GM21381 (cell line): ENCODE data around the gene CD200R1L.

Experiments
- ATAC-seq: cut with Tn5 transposase; IDR thresholded peaks from one replicate; pipeline ENCODE4 v1.9.1; 2021; ENCODE audit warnings: mild to moderate bottlenecking, moderate library complexity; ENCODE audit not compliant: unreplicated experiment

CD200R1L gene

DNA sequence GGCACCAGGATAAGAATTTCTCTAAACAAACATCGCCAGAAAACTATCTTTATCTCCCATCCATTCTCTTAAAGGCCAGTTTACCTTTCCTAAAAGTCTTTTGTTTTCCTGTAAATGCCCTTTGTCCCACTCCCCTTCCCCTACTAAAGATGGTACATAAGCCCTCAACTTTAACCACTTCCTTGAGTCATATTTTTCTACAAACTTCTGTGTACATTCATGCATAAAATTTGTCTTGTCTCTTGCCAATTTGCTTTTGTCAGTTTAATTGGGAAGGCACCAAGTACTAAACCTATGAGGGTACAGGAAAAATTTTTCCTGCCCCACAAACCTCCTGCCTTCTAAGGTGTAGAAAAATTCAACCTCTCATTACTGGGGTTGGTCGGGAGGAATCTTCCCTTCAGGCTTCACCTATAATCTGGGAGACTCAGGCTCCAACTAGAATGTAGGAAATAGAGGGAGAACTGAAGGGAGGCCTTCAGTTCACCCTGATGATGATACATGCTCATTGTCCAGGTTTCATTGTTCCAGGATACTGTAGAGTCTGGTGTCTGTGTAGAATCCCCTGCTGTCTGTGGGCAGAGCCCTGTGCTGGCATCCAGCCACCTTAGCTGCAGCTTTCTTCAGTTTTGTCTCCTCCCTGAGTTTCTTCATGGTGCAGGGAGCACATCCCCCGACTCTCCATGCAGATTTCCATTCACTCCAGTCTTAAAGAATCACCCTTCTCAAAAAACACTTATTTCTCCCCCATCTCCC, 53.2 kb downstream of the CD200R1L start:
- no peak for ATAC-seq

DNA sequence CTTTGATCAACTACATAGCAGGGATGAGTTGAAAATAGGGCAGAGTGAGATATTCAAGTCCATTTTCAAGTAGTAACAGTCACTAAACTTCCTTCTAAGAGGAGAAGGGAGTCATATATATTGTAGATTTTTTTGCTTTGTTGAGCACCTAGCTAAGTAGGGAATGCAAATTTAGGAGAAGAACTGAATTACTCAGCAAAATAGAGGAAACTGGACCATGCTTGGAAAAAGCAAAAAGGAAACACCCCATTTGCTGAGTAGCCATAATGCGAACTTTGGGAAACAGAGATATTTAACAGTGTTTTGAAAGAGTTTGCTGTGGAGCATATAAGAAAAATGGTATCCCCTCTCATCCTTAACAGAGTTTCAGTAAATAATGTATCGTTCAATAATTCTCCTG, 54.9 kb downstream of the CD200R1L start:
- no peak for ATAC-seq

DNA sequence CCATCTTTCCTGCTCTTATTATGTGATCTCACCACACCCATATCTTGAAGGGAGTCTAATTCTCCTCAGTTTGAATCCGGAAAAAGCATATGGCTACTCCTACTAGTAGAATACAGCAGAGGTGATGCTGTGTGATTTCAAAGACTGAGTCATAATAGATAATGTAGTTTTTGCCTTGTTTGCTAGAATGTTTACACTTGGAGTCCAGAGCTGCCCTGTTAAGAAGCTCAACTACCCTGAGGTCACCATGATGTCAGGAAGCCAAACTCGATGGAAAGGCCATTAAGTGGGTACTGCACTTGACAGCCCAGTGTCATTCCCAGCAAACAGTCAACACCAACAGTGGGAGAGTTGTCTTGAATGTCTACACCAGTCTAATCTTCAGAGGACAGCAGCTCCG, 56.9 kb downstream of the CD200R1L start:
- no peak for ATAC-seq

DNA sequence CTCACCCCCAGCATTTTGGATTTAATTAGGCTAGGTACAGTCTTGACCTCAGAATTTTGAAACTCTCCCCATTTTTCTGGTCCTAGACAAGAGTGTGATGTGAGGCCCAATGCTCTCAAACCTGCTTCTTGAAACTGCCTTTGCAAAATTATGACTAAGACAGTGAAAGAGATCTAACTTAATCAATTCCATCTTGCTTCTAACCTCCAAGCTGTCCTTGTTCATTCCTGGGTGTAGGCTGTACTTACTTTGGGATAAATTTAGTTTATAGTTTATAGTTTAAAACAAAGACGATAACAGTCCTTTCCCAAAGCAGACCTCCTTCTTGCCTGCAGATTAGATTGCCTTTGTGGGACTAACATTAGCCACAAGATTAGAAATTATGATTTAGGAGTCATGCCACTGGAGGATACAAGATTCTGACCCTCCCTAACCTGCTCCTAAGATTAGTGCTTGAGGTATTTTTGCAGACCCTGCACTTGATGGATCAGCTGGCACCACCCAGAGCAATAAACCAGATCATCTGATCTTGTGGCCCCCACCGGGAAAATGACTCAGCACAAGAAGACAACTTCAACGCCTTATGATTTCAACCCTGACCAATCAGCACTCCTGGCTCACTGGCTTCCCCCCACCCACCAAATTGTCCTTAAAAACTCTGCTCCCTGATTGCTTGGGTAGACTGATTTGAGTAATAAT, 59.6 kb downstream of the CD200R1L start:
- ATAC-seq: no peak

DNA sequence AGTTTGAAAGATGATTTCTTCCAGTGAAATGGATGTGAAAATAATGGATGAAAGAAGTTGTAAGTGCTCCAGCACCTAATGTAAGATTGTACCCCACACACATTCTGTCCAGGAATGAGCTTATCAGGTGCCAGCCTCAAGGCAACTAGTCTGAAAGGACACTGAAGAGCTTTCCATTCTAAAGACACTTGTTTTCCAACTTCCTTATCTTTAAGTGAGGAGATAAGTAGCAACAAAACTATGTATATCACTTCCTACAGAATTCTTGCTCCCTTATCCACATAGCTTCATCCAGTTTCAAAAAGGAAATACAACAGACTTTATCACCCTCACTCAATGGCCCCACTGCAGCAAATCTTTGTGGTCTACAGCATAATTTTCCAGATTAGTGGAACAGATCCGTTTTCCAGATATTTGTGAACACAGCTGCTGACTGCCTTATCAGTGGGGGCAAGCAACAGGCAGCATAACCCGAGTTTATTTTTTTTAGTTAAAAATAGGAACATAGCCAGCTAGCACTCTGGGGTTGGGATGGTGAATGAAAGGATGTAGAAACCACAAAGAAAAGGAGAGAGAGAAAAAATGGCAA, 60.6 kb downstream of the CD200R1L start:
- no peak for ATAC-seq

DNA sequence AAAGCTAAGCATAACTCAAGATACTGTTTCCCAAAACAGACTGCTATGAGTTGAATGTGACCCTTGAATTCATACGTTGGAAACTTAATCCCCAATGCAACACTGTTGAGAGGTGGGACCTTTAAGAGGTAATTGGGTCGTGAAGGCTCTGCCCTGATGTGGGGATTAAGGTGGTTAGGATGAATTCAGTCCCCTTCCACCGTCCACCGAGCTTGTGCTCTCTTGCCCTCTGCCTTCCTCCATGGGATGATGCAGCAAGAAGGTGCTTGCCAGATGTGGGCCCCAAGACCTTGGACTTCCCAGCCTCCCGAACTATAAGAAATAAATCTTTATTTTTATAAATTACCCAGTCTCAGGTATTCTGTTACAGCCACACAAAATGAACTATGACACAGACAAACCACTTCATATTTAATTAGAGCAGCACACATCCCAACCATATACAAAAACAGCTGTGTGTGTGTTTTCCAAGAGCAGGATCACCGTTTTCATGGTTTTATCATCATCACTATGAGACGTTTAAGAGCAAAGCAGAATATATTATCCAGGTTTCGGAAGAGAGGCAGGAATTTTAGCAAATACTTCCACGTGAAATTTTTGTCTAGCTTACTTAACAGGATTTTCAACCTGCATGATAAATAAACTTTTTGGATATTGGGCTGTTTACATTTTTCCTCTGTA, 61.2 kb downstream of the CD200R1L start:
- ATAC-seq: no peak

DNA sequence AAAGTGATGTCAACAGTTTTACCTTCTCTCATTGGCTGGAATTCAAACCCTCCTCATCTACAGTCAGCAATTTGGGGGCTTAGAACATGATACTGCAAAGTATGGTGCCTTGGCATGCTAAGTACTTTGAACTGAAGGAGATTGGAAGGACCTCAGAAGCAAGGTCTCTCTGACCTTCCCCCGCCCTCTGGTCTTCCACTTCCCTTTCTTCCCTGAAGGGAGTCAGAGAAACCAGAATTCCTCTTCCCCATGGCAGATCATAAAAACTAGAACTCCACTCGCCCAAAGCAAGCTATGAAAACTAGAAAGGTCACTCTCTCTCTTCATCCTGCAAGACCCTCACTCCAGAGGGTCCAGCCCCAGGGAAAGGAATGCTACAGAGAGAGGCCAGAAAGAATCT, 64.2 kb downstream of the CD200R1L start:
- no peak for ATAC-seq

DNA sequence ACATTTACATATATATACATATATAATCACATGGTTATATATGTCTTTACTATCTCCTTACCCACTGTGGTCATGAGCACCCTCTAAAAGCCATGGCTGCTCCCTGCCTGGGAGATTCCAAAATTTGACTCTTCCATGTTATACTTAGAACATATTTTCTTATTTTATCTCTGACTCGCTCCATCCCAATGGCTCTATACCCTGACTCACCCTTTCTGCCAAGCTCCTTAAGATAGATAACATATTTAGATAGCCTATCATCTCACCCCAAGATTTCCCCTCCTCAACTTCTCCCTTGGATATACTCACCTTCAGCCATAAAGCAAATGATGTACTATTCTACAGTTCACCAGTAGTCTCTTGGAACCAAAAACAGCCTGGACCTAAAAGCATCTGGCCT, 65.1 kb downstream of the CD200R1L start:
- no peak for ATAC-seq

DNA sequence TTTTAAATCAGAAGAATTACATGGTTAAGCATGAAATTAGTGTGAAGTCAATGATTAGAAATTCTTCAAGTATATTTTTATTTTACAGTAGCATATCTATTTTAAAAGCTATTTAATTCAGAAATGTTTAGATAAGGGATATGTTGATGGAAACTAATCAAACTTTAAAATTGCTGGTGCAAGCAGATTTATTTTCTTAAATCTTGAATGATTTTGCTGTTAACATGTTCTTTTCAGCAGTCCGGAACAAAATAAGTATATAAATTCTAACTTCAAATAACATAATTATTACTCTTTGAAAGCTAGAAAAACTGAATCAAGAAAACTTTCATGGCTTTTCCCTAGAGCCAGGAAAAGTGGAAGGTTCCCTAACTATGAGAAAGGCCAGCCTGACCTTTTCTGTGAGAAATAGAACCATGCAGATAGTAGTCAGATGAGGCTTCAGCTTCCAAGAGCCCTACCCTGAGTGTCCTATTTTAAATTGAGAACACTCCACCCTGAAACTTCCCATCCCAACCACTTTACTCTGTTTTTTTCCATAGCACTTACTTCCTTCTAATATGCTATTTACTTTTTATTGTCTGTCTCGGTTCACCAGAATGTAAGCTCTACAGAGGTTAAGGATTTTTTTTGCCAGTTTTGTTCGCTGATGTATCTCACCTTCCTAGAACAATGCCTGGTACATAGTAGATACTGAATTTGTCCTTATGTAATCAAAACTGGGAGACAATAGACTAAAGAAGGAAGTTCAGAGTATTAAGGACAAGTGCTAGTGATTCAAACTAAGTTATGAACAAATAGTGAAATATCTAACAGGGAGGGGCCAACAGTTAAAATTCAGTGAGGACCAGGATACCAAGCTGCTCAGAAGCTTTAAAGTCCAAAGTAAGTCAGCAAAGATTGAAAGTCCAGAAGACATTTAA, 66.8 kb downstream of the CD200R1L start:
- ATAC-seq: no peak

DNA sequence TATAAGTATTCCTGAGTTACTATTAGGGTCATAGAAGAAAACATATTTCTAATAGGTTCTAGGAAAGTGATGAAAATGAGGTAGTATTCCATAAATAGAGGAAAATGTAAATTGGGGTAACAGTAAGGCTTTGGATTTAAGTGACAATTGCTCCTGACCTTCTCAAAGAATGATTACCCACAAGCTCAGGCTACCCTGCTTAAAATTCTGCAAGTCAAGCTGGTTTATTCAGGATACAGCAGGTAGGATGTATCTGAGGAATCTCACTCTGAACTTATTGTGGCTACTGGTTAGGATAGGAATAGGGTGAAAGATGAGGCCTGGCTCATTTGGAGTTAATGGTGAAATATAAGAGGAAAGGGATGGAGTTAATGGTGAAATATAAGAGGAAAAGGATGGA, 67.7 kb downstream of the CD200R1L start:
- ATAC-seq: no peak

DNA sequence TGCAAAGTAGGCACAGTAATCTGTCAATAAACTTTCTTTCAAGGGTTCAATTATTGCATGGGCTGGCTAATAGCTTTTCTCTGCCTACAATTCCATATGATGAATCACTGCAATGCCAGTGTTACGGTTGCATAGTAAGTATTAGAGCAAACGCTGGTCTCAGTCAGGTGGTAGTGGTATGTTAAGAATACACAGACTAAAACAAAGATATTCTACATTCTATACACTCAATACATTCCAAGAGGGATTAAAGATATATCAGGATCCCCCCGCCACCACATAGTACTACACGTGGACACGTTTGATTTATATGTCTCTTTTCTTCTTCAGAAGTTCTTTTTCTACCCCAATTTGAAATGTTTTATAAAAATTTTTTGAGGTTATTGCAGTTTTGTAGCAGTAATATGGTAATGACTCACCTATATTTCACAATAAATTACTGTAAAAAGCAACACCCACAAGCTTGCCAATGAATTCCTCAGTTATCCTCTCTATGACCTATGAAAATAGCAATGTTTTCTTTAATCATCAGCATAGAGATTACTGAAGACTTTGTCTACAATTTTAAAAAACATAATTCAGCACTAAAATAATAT, 68.2 kb downstream of the CD200R1L start:
- no peak for ATAC-seq

DNA sequence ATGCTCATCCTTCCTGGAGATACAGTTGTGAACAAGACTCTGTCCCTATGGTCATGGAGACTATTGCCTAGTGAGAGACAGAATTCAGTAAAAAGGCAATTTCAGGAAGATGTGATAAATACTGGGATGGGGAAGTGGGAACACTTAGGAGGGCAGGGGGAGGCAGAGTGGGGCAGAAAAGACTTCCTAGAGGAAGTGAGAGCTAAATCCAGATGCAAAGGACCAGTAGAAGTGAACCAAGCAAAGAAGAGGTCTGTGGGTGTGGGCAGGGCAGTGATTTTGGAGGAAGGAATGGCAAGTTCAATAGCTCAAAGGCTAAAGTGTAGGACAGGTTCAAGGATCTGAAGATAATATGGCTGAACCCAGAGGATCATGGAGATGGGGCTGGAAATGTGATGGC, 68.9 kb downstream of the CD200R1L start:
- ATAC-seq: no peak

DNA sequence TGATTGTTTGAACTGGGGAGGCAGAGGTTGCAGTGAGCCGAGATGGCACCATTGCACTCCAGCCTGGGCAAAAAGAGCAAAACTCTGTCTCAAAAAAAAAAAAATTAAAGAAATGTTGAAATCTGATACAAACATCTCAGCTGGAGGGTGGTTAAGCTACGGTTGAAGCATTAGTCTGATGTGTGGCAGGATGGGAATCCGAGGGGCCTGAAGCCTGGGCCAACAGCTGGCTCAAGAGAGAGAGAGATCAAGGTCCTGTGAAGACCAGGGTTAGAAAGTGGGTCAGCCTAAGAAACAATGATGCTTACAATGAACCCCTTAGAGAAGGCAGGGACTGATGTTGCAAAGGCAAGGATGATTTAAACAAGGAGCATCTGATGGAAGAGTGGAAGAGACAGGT, 69.8 kb downstream of the CD200R1L start:
- no peak for ATAC-seq

DNA sequence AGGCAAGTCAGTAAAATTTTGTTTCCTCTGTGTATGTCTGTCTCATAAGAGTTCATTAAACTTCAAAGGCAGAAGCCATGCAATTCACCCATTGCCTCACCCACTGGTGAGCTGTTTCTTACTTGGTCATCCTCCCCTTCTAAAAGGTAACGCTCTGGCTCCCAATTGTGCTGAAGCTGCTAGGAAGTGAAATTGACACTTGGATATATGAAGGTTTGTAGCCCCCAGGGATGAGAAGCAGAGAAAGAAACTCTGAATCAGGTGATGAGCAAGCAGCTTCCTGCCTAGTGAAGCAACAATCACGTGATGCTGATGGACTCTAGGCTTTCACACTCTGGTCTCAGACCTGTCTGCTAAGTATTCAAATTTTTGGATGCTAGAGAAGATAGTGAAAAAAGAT, 70.7 kb downstream of the CD200R1L start:
- no peak for ATAC-seq

DNA sequence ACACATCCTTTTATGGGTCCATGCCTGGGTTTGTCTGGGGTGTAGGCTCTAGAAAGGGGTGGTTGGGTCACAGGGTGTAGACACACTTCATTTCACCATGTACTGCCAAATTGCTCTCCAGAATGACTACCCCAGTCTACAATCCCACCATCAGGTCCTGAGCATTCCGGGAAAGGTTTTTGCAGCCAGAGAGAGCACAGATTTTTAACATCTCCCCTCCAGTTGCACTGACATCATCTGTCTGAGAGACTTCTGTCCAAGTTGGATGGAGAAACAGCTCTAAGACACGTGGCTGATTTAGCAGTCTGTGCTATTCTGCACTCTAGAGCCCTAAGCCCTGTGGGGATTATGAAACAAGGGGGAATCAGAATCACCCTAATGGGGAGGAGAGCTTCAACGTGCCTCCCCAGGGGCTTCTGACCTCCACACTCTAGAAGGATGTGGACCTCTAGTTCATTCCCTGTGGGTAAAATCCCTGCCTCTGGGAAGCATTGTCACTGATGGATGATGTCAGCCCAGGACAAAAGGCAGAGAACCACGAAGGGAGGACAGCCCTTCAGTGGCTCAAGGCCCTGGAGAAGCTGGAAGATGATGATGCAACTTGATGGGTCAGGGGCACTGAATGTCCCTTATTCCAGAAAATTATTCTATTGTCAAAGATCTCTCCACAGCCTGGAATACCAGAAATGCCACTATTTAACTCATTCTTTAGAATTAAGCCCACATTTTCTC, 71.5 kb downstream of the CD200R1L start:
- no peak for ATAC-seq

DNA sequence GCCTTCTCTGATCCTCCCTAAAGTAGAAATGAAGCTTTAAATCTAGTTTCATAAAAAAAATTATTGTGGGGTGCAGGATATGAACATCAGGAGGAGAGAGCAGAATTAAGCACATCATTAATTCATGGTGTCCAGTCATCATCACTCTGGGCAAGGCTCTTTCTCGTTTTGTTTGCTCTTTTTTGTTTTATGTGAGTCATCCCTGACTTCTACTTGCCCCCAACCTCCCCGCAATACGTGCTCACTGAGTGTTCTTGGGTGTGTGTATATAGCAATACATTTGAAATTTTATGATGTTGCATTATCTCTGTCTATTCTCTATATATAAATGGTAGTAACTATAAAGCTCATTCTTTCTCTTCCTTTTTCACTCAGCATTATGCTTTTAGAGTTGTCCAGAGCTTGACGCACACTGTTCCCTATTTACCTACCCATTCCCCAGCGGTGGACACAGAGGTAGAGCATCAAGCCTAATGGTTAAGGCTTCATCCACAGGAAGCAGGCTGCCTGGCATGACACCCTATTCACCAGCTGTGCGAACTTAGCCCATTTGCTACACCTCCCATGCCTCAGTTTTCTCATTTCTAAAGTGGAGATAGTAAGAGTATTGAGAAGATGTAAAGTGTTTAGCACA, 72.3 kb downstream of the CD200R1L start:
- ATAC-seq: no peak

DNA sequence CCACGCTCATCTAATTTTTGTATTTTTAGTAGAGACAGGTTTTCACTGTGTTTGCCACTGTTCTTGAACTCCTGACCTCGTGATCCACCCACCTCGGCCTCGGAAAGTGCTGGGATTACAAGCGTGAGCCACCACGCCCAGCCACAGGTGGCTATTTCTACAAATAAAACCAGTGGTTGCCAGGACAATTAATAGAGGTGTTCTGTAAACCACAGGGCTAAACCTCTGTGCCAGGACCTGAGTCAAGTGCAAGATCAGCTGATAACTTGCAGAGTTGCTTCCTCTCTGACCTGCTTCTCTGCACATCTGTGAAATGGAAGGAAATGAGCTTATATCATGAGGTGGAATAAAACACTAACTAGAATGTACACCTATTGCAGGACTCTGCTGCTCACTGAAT, 72.8 kb downstream of the CD200R1L start:
- peak; percentile 51 for ATAC-seq

DNA sequence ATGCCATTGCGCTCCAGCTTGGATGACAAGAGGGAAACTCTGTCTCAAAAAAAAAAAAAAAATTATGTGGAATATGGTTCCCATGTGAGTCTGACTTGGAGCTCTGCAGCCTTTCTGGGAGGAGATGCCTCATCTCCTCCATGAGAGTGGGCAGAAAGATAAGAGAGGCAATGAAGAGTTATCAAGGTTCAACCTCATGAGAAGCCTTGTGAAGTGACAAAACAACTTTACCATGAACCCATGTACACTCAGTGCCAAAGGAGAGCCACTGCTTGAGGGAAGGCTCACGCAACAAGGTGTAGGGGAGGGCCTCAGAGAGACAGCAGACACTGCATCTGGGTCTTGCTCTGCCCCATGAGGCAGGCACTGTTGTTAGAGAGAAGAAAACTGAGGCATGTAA, 75.7 kb downstream of the CD200R1L start:
- ATAC-seq: no peak

DNA sequence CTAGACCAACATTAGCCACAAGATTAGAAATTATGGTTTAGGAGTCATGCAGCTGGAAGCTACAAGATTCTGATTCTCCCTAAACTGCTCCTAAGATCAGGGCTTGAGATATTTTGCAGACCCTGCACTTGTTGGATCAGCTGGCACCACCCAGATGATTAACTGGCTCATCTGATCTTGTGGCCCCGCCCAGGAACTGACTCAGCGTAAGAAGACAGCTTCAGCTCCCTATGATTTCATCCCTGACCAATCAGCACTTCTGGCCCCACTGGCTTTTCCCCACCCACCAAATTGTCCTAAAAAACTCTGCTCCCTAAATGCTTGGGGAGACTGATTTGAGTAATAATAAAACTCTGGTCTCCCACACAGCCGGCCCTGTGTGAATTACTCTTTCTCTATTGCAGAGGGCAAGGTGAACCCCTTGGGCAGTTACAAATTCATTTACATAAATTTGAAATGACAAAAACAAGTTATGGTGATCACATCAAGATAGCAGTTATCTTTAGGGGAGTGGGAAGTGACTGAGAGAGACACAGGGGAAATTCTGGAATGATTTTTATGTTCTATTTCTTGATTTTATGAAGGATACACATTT, 76.5 kb downstream of the CD200R1L start:
- ATAC-seq: no peak
